ENCODE data around the gene KIF6. TPM values are rescaled to one million over a fixed set of nuclear protein-coding genes. Genes with fewer than 3 reads are reported as not detected.

The KIF6 gene
- total and polyA plus RNA-seq, 8 donors = 0.19 to 1.0 (median 0.44) TPM

DNA sequence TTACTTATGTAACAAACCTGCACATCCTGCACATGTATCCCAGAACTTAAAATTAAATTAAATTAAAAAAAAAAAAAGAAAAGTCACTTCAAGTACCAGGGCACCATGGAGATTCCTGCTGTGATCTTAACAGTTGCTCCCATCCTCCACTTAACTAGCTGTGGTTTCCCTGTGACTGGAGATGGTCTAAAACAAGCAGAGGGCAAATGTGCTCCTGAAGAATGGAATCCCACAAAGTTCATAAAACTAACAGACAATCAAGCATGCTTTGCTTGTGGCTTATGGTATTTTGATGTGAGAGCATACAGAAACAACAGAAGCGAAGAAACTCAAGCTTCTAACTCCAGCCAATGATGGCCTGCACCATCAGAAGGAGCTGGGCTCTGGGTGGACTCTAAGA lies 249.1 kb downstream of the KIF6 start:
- DNase-seq (no peak), ATAC-seq (no peak), FAIRE-seq (no peak)
- Histone ChIP-seq H3K27me3 (no peaks in the 10 kb centered on the region), H3K9me3 (no peaks in the 10 kb centered on the region), H3K4me3 (no peak overlapping the region), H3K4me1 (no peaks in the 10 kb centered on the region), H3K36me3 (no peaks in the 10 kb centered on the region), H3K27ac (no peak overlapping the region)
- TF ChIP-seq, protein P1, sequence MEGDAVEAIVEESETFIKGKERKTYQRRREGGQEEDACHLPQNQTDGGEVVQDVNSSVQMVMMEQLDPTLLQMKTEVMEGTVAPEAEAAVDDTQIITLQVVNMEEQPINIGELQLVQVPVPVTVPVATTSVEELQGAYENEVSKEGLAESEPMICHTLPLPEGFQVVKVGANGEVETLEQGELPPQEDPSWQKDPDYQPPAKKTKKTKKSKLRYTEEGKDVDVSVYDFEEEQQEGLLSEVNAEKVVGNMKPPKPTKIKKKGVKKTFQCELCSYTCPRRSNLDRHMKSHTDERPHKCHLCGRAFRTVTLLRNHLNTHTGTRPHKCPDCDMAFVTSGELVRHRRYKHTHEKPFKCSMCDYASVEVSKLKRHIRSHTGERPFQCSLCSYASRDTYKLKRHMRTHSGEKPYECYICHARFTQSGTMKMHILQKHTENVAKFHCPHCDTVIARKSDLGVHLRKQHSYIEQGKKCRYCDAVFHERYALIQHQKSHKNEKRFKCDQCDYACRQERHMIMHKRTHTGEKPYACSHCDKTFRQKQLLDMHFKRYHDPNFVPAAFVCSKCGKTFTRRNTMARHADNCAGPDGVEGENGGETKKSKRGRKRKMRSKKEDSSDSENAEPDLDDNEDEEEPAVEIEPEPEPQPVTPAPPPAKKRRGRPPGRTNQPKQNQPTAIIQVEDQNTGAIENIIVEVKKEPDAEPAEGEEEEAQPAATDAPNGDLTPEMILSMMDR (IDR thresholded peaks at IDR 0.05) = no peak
- 96 to 97% methylated on average over 1 of the region's 1 CpG for WGBS, 2 donors
- intact Hi-C loops (cut with DNase I) = no loop called here

DNA sequence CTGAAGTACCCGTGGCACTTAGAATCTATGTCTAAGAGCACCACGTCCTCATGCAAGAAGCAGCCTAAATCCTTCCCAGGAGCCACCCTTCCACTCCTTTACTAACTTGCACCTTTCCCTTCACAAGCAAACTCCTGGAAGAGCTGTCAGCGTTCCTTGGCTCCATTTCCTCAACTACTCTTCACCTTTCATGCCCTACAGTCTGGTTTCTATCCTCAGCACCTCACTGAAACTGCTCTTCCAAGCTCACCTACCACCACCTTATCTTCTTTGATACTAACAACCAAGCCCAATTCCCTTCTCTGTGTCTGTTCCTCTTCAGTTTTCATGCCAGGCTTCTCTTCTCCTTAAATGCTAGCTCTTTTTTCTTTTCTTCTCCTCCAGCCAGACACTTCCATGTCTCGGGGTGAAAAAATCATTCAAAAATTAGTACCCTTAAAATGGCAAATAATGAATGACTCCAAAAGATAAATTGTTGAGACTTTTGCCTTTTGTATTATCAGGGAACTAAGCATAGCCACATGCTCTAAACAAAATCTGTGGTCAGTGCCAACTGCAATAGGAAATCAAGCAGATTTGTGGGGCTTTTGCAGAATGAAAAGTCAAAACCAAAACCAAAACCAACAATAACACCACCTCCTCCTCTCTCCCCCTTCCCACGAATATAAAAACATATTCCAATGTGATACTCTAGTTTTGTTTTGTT lies 253.1 kb downstream of the KIF6 start:
- no peak for FAIRE-seq
- H3K4me3 ChIP-seq = no peak overlapping the region
- H3K9me3 ChIP-seq = no peaks in the 10 kb centered on the region
- TF ChIP-seq, protein P1 (IDR thresholded peaks at IDR 0.05) = no peak
- intact Hi-C loops (cut with DNase I) = no loop called here
- H3K27ac ChIP-seq = no peak overlapping the region
- ATAC-seq = no peak
- no peaks in the 10 kb centered on the region for H3K27me3 ChIP-seq
- 81 to 83% methylated on average over 5 of the region's 5 CpGs for WGBS, 2 donors
- DNase-seq = no peak
- H3K36me3 ChIP-seq = no peaks in the 10 kb centered on the region
- H3K4me1 ChIP-seq = peaks cover 0 to 4% (median 0%) of the 10 kb centered on the region in 3 donors

DNA sequence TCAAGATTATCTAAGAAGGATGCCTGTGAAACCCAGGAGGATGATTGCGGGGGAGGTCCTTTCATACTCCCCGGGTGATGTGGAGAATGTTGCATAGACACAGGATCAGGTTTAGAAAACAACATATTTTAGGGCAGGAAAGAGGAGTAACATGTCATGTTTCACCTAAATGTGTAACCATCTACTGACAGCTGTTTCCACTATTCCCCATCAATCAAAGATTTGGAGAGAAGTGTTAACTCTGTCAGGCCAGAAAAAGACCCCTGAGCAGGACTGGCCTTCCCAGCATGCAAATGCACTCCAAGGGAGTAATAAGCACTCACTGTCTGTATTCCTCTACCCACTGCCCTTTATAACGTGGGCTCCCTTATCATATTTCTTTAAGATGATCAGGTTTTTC lies 254.7 kb downstream of the KIF6 start:
- intact Hi-C loops (cut with DNase I) = no loop called here
- FAIRE-seq = no peak

DNA sequence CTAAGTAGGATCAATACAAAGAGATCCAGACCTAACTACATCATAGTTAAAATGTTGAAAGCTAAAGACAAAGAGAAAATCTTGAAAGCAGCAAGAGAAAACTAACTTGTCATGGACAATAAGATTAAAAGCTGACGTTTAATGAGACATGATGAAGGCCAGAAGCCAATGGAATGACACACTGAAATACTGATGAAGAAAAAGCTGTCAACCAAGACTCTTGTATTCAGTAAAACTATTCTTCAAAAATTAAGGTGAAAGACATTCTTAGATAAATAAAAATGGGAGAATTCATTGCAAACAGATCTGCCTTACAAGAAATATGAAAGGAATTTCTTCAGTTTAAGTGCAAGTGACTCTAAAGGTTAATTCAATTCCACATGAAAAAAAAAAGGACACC lies 256.8 kb downstream of the KIF6 start:
- Histone ChIP-seq H3K27ac (no peak overlapping the region), H3K4me3 (no peak overlapping the region), H3K4me1 (peaks cover 0 to 9% (median 4%) of the 10 kb centered on the region in 3 donors), H3K36me3 (no peaks in the 10 kb centered on the region), H3K27me3 (no peaks in the 10 kb centered on the region), H3K9me3 (no peaks in the 10 kb centered on the region)
- TF ChIP-seq, protein P1 (IDR thresholded peaks at IDR 0.05) = no peak
- WGBS, 2 donors = 84 to 89% methylated on average over 1 of the region's 1 CpG
- intact Hi-C loops (cut with DNase I) = no loop called here
- no peak for DNase-seq
- ATAC-seq = no peak
- no peak for FAIRE-seq

More for the DNA sequence above, 254.7 kb downstream of the KIF6 start:
- DNase-seq = no peak
- H3K27me3 ChIP-seq = no peaks in the 10 kb centered on the region
- H3K27ac ChIP-seq = no peak overlapping the region
- WGBS, 2 donors = 85 to 89% methylated on average over 3 of the region's 3 CpGs
- no peak overlapping the region for H3K4me3 ChIP-seq
- TF ChIP-seq, protein P1 (IDR thresholded peaks at IDR 0.05) = no peak
- ATAC-seq = no peak
- no peaks in the 10 kb centered on the region for H3K36me3 ChIP-seq
- no peaks in the 10 kb centered on the region for H3K9me3 ChIP-seq
- H3K4me1 ChIP-seq = peaks cover 0 to 9% (median 4%) of the 10 kb centered on the region in 3 donors

DNA sequence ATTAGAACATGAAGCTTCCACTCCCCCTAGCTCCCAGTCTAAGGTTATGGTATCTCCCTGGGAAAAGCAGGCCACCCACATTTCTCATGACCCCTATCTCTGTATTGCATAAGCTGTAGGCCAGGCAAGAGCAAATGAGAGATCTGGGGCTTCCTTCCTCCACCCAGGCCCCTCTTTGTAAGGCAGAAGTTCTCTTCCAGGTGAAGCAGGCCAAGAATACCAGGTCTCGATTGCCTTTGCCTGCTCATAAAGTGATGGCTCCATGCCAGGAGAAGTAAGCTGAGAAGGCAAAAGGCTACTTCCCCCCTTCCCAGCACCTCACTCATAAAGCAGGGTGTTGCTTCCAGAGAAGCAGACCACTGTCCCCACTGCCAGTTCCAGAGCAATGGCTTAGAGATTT lies 258.6 kb downstream of the KIF6 start:
- WGBS, 2 donors = 27 to 37% methylated on average over 1 of the region's 1 CpG
- TF ChIP-seq, protein P1 (IDR thresholded peaks at IDR 0.05) = no peak
- peak in 2 of 4 donors; percentile 24 to 45 for ATAC-seq
- FAIRE-seq = no peak
- Histone ChIP-seq H3K36me3 (no peaks in the 10 kb centered on the region), H3K4me3 (no peak overlapping the region), H3K27ac (no peak overlapping the region), H3K27me3 (no peaks in the 10 kb centered on the region), H3K4me1 (peaks cover 0 to 9% (median 4%) of the 10 kb centered on the region in 3 donors), H3K9me3 (no peaks in the 10 kb centered on the region)
- peak in 1 of 6 donors; percentile 9 for DNase-seq
- intact Hi-C loops (cut with DNase I) = no loop called here
